NCI-H1436 treated with DMSO at 0.1 percent for 48 hours (cell line): Measurements from ENCODE around the gene SEPHS2.

Experiments
- DNase-seq: peaks from one replicate; lab custom pipeline; 2025; lab: John Stamatoyannopoulos, UW

SEPHS2 gene

GRCh38 chr16:30429678-30430427 is 15.8 kb downstream of the SEPHS2 start, which contains the start of gene DCTPP1:
TSS of gene DCTPP1 (minus strand) at chr16:30430030. CDS start at chr16:30429980, 50 bp downstream.
- peak; percentile 99 for DNase-seq

GRCh38 chr16:30429418-30429677 is 16.3 kb downstream of the SEPHS2 start:
- DNase-seq: no peak

- DNase-seq: no peak
Observed at GRCh38 chr16:30428055-30428454, 17.6 kb downstream of the SEPHS2 start.

DNA sequence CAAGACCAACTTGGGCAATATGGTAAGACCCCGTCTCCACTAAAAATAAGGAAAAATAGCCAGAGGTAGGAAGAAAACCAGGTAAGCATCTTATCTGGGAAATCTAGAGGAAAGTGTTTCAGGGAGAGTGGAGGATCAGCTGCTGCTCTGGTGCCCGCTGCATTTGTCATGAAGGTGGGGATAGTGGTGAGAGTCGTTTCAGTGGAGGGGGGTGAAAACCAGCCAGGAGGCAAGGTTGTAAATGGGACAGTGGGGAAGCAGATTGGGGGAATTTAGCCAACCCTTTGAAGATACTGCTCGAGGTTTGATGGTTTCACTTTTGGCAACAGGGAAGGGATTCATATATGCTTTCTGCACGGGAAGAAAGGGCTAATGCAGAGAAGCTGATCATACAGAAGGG is 24.7 kb downstream of the SEPHS2 start:
- no peak for DNase-seq

DNA sequence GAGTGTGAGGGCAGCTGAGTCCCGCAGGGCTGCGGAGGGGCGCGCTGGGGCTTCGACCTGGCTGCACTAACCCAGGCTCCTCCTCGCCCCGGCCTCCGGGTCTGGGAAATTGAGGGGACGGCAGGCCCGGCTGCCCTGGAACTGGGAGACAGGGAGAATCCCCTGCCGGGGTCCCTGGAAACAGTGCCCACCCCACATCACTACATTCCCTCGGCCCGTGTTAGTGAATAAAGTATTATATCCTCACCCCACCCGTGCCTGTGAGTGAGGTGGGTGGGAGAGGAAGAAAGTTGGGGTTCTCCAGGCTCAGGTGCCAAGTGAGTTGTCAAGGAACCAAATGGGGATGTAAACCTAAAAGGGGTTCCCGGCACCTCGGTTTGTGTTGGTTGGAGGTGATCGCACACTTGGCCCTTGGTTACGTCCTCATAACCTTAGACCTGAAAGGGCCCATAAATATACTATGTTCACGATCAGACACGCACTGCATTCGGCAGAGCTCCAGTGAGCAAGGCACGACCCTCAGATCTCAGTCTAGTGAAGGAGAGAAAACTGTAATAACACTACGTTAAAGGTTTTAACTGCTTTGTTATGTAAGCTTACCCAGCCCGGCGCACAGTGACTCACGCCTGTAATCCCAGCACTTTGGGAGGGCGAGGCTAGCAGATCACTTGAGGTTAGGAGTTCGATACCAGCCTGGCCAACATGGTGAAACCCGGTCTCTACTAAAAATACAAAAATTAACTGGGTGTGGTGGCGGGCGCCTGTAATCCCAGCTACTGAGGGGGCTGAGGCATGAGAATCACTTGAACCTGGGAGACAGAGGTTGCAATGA is 27.1 kb downstream of the SEPHS2 start:
- DNase-seq: no peak

DNA sequence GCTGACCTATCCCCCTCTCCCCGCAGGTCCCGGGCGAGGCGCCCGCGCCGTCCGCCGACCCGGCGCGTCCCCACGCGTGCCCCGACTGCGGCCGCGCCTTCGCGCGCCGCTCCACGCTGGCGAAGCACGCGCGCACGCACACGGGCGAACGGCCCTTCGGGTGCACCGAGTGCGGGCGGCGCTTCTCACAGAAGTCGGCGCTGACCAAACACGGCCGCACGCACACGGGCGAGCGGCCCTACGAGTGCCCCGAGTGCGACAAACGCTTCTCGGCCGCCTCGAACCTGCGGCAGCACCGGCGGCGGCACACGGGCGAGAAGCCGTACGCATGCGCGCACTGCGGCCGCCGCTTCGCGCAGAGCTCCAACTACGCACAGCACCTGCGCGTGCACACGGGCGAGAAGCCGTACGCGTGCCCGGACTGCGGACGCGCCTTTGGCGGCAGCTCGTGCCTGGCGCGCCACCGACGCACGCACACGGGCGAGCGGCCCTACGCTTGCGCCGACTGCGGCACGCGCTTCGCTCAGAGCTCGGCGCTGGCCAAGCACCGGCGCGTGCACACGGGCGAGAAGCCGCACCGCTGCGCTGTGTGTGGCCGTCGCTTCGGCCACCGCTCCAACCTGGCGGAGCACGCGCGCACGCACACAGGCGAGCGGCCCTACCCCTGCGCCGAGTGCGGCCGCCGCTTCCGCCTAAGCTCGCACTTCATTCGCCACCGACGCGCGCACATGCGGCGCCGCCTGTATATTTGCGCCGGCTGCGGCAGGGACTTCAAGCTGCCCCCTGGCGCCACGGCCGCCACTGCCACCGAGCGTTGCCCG is 27.9 kb downstream of the SEPHS2 start:
- DNase-seq: peak; percentile 35

DNA sequence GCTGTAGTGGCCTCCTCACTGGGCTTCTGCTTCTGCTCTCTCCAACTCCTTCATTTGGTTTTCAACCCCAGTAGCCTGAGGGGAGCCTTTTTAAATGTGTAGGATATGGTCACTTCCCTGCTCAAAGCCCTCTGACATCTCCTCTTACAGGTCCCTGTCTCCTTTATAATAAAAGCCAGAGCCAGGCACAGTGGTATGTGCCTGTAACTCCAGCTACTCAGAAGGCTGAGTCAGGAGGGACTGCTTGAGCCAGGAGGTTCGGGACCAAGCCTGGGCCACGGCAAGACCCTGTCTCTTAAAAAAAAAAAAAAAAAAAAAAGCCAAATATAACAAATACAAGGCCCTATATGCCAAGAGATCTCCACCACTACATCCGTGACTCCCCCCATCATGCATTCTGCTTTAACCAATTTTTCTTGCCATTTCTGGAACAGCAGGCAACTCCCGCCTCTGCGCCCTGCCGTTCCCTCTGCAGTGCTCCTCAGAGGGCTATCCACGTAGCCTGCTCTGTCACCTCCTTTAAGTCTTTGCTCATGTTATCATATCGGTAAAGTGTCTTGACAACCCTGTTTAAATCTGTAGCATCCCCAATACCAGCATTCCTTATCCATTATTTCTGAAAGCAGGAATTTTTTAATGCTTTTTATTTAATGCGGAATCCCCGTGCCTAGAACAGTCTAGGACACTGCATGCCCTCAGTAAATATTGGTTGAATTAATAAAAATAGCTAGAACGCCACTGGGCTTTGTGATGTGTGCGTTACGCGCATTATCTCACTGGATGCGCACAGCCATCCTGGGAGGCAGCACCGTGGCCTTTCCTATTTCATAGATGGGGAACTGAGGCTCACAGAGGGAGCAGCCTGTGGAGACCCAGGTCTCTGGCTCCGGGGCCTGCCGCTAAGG is 28.8 kb downstream of the SEPHS2 start:
- no peak for DNase-seq

- no peak for DNase-seq
Observed at GRCh38 chr16:30416047-30416603, 29.5 kb downstream of the SEPHS2 start.

GRCh38 chr16:30414159-30414558 is 31.5 kb downstream of the SEPHS2 start:
- no peak for DNase-seq

DNA sequence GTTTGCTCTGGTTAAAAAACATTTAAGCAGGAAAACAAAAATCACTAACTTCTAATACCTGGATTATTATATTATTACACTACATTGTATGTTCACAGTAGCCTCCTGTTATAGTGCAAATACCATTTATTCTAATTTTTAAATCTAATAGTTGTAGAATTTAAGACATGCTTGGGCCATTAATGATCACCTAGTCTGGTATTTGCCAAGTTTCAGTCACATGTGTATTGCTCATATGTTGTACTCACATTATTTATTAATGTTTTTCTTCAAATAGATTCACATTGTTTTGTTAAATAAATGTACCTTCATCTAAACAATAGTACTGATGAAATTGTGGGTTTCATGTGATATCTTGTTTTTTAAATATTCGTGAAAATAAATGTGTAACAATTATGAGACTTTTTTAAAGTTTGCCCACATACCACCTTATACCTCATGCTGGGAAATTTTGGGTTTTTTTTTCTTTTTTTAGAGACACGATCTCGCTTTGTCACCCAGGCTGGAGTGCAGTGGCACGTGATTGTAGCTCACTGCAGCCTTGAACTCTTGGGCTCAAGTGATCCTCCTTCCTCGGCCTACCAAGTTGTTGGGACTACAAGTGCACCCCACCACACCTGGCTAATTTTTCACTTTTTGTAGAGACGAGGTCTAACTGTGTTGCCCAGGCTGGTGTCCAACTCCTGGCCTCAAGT is 32.4 kb downstream of the SEPHS2 start:
- no peak for DNase-seq

GRCh38 chr16:30409125-30410060 is 36.3 kb downstream of the SEPHS2 start:
- peak; percentile 50 for DNase-seq

DNA sequence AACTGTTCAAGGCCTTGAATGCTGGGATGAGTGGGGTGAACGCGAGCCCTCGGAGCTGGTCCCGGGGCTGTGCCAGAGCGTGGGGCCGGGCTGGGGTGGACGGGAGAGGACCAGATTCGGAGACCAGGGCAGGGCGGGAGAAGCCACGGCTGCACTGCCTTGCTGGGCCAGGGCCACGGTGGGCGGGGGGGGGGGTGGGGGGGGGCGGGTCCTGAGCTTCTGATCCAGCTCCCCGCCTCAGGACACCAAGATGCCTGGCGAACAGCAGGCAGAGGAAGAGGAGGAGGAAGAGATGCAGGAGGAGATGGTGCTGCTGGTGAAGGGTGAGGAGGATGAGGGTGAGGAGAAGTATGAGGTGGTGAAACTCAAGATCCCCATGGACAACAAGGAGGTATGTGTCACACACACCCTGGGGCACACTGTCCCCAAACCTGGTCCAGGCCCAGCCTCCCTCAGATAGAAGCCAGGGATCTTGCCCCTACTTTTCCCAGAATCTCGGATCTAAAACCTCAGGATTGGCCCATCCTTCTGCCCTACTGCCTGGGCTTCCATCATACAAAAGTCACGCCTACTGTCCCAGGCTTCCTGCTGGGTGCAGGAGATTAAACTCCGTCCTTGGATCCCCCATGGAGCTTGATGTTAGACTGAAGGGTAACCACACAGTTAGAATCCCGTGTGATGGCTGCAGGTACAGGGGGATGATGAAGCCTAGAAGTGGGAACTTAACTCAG is 37.7 kb downstream of the SEPHS2 start:
- no peak for DNase-seq

DNA sequence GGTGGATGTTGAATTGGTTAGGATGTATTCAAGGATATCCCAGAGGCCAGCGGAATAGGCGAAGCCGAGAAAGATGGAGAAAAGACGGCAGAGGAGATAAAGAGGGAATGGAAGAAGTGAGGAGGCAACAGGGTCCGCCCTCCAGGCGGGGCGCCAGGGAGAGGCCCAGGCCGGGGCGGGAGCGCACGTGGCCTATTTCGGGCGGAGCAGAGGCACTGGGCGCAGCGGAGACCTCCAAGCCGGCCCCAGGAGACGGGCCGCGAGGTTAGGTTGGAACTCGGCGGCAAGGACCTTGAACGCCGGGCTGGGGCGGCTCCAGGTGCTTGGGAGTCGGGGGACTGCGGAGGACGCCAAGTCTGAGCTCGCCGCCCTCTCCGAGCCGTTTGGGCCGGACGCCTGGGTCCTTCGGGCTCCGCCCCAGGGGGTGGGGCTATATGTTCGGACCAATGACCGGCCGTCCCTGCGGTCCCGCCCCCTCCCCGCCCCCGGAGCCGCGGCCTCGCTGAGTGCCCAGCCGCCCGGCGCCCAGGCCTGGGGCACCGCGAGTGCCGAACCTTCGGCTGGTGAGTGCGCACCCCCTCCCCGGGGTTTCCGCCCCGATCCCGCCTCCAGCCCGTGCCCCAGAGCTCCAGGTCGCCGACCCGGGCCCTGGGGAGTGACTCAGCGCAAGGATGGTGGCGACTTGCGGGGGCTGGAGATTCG is 38.4 kb downstream of the SEPHS2 start, which contains the start of gene ZNF771:
ZNF771 (plus strand) TSS at position 505 of the 702 bp plus-strand sequence. CDS start 448 bp downstream, outside the sequence.
- DNase-seq: peak; percentile 43

- DNase-seq: no peak
Observed at GRCh38 chr16:30406795-30407101, 38.9 kb downstream of the SEPHS2 start.

DNA sequence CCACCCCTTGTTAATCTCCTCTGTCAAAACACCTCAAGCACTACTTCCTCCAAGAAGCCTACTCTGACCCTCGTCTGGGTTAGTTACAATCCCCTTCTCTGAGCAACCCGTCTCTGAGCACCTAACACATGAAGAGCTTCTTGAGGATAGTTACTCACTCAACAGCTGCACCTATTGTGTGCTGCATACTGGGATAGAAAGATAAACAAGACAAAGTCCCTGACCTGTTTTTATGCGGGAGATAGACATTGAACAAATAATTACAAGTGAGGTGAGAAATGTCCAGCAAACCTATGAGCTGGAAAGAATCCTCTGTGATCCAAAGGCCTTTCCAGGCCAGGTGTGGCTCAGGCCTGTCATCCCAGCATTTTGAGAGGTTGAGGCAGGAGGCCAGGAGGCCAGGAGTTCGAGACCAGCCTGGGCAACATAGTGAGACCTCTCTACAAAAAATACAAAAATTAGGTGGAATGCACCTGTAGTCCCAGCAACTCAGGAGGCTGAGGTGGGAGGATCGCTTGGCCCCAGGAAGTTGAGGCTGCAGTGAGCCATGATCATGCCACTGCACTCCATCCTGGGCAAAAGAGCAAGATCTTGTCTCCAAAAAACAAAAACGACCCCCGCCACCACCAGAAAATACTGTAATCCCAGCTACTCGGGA is 43.8 kb downstream of the SEPHS2 start:
- DNase-seq: no peak

- no peak for DNase-seq
Observed at GRCh38 chr16:30399435-30400186, 46.1 kb downstream of the SEPHS2 start.
